Muscle of leg (tissue), 11 donors: ENCODE measurements around the gene RRAGA. TPM values are rescaled to one million over a fixed set of nuclear protein-coding genes. Genes with fewer than 3 reads are reported as not detected.

ENCODE experiments used
- DNase-seq: peaks from one replicate; pipeline ENCODE4 v3.0.0; 2013
- H3K27ac ChIP-seq: one replicate; pipeline ENCODE4 v1.5.1; 2013; ENCODE audit warnings: mild to moderate bottlenecking, low read length, control low read depth
- H3K27me3 ChIP-seq: one replicate; pipeline ENCODE4 v1.6.1; 2013; ENCODE audit warnings: low read length; ENCODE audit not compliant: control insufficient read depth, insufficient read depth
- H3K36me3 ChIP-seq: one replicate; pipeline ENCODE4 v1.6.1; 2013; ENCODE audit warnings: low read length; ENCODE audit not compliant: control insufficient read depth, insufficient read depth
- H3K4me1 ChIP-seq: one replicate; pipeline ENCODE4 v1.6.1; 2013; ENCODE audit warnings: low read length; ENCODE audit not compliant: control insufficient read depth, insufficient read depth
- H3K4me3 ChIP-seq: one replicate; pipeline ENCODE4 v1.5.1; 2013; ENCODE audit warnings: low read length, control low read depth
- H3K9me3 ChIP-seq: replicated peaks from 2 replicates; pipeline ENCODE4 v1.6.1; 2013; ENCODE audit warnings: low read depth, low read length; ENCODE audit not compliant: control insufficient read depth
- WGBS: methylation state at CpG from one replicate; pipeline ENCODE4 v1.1.5; 2013; ENCODE audit warnings: missing lambda C conversion rate; ENCODE audit not compliant: insufficient coverage; 5-methylcytosine and 5-hydroxymethylcytosine counted together
- polyA plus RNA-seq, 8 donors: library from polyadenylated mRNA; unstranded; fragments of 120-200 nt; gene quantifications; one replicate each; pipeline versions ENCODE4 v1.2.1 to v1.2.3, GENCODE V29; 2013; ENCODE audit warnings: inconsistent platforms in 1 of 8, low replicate concordance in 1 of 8; ENCODE audit not compliant: insufficient read length in 8 of 8, insufficient read depth in 1 of 8
- total RNA-seq: library from RNA; stranded (reverse); fragments of 120-200 nt; gene quantifications from one replicate; pipeline ENCODE4 v1.2.4, GENCODE V29; 2013

The RRAGA gene
- total and polyA plus RNA-seq, 9 donors, result 26.6 to 90.2 (median 83.4) TPM

DNA sequence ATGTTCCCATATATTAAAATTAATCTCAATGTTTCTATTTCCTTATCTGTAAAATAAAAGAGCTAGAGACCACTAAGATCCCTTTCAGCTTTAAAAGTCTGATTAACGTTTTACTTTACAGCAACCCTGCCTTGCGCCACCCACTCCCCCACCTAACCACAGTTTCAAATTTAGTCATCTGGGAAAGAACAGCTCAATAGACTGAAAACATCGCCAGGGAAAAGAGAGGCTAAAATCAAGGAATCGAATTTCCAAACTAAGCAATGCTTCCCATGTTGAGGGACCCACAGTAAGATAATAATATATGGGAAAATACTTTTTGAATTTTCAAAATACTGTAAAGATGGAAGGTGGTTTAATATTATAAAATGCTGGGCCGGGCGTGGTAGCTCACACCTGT, 22.9 kb upstream of the RRAGA start:
- no peak for DNase-seq
- Histone ChIP-seq H3K27ac (no peak overlapping the region), H3K4me3 (no peak overlapping the region), H3K9me3 (no peaks in the 10 kb centered on the region), H3K27me3 (no peaks in the 10 kb centered on the region), H3K4me1 (no peaks in the 10 kb centered on the region), H3K36me3 (no peaks in the 10 kb centered on the region)
- WGBS, result 74% methylated on average over 2 of the region's 6 CpGs

DNA sequence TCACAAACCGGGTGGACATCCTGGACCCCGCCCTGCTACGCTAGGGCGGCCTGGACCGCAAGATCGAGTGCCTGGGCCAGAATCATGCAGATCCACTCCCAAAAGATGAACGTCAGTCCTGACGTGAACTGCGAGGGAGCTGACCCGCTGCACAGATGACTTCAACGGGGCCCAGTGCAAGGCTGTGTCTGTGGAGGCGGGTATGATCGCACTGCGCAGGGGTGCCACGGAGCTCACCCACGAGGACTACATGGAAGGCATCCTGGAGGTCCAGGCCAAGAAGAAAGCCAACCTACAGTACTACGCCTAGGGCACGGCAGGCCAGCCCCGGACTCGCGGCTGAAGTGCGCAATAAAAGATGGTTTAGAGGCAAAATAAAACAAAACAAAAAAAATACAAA, 21.4 kb upstream of the RRAGA start:
- H3K4me3 ChIP-seq, result no peak overlapping the region
- no peaks in the 10 kb centered on the region for H3K36me3 ChIP-seq
- H3K9me3 ChIP-seq, result no peaks in the 10 kb centered on the region
- WGBS, result 93% methylated on average over 16 of the region's 22 CpGs
- H3K27ac ChIP-seq, result no peak overlapping the region
- peaks cover 5% of the 10 kb centered on the region for H3K27me3 ChIP-seq
- no peak for DNase-seq
- H3K4me1 ChIP-seq, result peaks cover 5% of the 10 kb centered on the region

DNA sequence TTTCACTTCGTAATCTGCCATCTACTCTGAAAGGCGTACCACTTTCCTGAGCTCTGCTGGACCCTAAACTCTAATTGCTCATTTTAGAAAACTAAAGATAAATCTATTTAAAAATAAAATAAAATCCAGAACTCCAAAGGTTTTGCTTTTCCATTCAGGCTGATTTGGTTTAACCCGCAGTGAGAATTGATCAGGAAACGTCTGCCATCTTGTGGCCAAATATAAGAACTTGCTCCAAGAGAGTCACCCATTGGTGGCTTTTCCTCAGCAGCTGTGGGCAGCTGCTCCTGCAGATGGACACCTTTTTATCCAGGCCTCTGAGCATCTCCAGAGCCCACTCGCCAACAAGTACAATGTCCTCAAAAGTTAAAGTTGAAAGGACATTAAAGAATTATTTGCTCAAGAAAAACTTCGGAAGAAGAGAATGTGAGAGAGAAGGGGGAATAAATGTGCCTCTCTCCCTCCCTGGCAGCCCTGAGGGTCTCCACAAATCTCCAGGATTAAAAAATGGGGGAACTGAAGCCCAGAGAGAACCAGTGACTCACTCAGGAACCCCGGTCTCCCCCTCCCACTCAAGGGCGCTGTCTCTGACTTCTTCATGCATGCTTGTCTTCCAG, 20.3 kb upstream of the RRAGA start:
- 0% methylated on average over 2 of the region's 8 CpGs for WGBS

DNA sequence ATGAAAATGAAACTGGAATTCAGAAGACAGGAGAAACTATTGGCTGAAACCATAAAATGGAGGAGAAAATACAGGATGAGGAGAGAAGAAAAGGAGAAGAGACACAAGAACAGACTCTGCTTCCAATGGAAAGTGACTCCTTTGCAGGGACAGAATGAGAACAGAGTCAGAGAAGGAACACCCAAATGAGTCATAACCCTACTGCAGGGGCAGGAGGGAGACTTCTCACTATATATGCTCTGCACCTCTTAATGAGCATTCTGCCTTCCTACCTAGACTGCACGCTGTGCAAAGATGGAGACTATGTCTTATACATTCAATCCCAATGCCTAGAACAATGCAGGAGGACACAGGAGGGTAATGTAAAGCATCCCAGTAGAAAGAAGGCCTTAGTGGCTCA, 18.3 kb upstream of the RRAGA start:
- Histone ChIP-seq H3K9me3 (no peaks in the 10 kb centered on the region), H3K27me3 (peaks cover 6% of the 10 kb centered on the region), H3K4me3 (no peak overlapping the region), H3K27ac (no peak overlapping the region), H3K36me3 (no peaks in the 10 kb centered on the region), H3K4me1 (peaks cover 6% of the 10 kb centered on the region)
- WGBS, result no CpG with 5 or more reads among the region's 1 CpG
- DNase-seq, result no peak

More for the DNA sequence above, 20.3 kb upstream of the RRAGA start:
- Histone ChIP-seq H3K27me3 (peaks cover 6% of the 10 kb centered on the region), H3K4me1 (peaks cover 6% of the 10 kb centered on the region), H3K36me3 (no peaks in the 10 kb centered on the region), H3K4me3 (no peak overlapping the region), H3K27ac (no peak overlapping the region), H3K9me3 (no peaks in the 10 kb centered on the region)
- DNase-seq, result peak; percentile 88

DNA sequence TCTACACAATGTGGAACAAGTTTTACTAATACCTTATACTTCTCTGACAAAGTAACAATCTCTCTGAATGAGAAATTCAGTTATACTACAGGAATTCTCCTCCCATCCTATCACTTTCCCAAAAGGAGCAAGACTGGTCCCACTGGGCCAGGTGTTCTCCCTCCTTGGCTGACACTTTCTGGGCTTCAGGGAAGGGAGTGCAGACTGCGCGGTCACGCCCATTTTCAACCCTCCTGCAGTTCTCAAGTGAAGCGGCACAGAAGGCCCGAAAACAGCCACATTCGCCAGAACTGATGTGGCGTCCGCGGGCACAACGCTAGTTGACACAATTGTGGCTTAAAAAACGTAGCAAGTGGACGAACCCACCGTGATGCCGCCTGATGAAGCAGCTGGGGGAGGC, 16.8 kb upstream of the RRAGA start:
- no peak for DNase-seq
- Histone ChIP-seq H3K36me3 (no peaks in the 10 kb centered on the region), H3K9me3 (no peaks in the 10 kb centered on the region), H3K4me1 (peaks cover 6% of the 10 kb centered on the region), H3K27me3 (peaks cover 6% of the 10 kb centered on the region), H3K27ac (no peak overlapping the region), H3K4me3 (no peak overlapping the region)
- WGBS, result 63% methylated on average over 14 of the region's 14 CpGs

DNA sequence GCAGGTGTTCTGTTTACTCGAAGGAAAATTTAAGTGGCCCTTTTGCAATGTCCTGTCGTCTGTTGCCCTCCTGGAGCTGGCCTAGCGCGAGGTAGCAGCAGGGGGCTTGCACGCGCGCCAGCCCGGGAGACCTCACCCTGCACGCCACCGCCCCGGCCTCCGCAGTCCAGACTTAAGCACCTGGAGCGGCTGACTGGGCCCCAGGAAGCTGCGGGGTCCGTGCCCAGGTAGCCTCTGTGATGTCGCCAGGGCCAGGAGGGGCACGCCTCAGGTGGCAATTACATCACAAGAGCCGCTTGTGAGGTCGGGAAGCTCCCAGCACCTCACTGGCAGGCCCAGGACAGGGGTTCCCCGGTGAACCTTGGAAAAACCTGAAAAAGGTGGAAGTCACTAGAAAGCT, 16.2 kb upstream of the RRAGA start, which contains the start of gene SAXO1:
Gene SAXO1 (minus strand): TSS at position 195 of the 400 bp plus-strand sequence. CDS start 301 bp downstream, outside the sequence.
- Histone ChIP-seq H3K4me1 (peaks cover 6% of the 10 kb centered on the region), H3K27me3 (peaks cover 6% of the 10 kb centered on the region), H3K36me3 (no peaks in the 10 kb centered on the region), H3K27ac (no peak within 1 kb of the TSS), H3K9me3 (no peaks in the 10 kb centered on the region), H3K4me3 (no peak within 1 kb of the TSS)
- WGBS, result 71% methylated on average over 20 of the region's 20 CpGs
- no peak for DNase-seq

DNA sequence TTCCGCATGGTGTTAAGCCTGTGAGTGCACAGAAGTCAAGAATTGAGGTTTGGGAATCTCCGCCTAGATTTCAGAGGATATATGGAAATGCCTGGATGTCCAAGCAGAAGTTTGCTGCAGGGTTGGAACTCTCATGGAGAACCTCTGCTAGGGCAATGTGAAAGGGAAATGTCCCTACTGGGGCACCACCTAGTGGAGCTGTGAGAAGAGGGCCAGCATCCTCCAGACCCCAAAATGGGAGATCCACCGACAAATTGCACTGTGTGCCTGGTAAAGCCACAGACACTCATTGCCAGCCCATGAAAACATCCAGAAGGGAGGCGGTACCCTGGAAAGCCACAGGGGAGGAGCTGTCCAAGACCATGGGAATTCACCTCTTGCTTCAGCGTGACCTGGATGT, 12.6 kb upstream of the RRAGA start:
- 97% methylated on average over 4 of the region's 5 CpGs for WGBS
- Histone ChIP-seq H3K27me3 (peaks cover 6% of the 10 kb centered on the region), H3K4me1 (peaks cover 6% of the 10 kb centered on the region), H3K27ac (no peak overlapping the region), H3K36me3 (no peaks in the 10 kb centered on the region), H3K9me3 (no peaks in the 10 kb centered on the region), H3K4me3 (no peak overlapping the region)
- DNase-seq, result no peak

DNA sequence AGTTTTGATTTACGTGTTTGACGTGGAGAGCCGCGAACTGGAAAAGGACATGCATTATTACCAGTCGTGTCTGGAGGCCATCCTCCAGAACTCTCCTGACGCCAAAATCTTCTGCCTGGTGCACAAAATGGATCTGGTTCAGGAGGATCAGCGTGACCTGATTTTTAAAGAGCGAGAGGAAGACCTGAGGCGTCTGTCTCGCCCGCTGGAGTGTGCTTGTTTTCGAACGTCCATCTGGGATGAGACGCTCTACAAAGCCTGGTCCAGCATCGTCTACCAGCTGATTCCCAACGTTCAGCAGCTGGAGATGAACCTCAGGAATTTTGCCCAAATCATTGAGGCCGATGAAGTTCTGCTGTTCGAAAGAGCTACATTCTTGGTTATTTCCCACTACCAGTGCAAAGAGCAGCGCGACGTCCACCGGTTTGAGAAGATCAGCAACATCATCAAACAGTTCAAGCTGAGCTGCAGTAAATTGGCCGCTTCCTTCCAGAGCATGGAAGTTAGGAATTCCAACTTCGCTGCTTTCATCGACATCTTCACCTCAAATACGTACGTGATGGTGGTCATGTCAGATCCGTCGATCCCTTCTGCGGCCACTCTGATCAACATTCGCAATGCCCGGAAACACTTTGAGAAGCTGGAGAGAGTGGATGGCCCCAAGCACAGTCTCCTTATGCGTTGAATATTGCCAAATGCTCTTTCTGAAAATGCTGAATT, 850 bp downstream of the RRAGA start:
- no peaks in the 10 kb centered on the region for H3K9me3 ChIP-seq
- H3K36me3 ChIP-seq, result peaks cover 7% of the 10 kb centered on the region
- under 1% methylated on average over 25 of the region's 33 CpGs for WGBS
- peak overlapping the region; percentile 99 for H3K27ac ChIP-seq
- peaks cover 16% of the 10 kb centered on the region for H3K4me1 ChIP-seq
- peak overlapping the region; percentile 90 for H3K4me3 ChIP-seq
- DNase-seq, result peak; percentile 61
- no peaks in the 10 kb centered on the region for H3K27me3 ChIP-seq

DNA sequence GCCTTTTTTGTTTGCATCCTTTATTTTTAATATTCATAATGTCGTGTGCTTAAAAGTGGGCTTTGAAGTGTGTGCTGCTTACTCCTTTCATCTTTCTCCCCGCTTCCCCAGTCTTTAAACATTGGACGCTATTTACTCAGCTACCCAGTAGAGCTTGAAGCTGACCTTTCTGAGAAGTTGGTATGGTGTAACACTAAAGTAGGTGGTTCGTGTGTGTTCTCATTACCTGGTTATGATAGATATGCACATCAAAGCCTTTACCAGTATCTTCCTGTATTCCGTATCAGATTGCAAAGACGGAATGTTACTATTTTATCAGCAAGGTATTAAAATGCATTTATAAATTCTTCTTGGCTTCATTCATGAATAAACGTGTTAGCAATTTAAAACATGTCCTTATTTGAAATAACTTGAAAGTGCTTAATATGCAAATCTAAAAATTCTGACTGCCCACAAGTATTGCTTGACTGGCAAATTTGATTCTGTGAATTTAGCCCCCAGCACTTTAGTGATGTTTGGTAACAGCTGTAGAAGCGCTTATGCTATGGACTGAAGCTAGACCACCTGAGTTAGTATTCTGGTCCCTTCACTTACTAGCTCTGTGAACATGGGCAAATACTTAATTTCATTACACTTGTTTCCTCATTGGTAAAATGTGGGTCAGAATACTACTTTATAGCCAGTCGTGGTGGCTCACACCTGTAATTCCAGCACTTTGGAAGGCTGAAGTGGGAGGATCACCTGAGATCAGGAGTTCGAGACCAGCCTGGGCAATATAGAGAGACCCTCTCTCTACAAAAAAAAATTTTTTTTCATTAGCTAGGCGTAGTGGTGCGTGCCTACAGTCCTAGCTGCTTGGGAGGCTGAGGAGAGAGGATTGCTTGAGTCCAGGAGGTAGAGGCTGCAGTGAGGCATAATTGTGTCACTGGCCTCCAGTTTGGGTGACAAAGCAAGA, 1.7 kb downstream of the RRAGA start:
- H3K4me1 ChIP-seq, result peaks cover 16% of the 10 kb centered on the region
- no peaks in the 10 kb centered on the region for H3K9me3 ChIP-seq

DNA sequence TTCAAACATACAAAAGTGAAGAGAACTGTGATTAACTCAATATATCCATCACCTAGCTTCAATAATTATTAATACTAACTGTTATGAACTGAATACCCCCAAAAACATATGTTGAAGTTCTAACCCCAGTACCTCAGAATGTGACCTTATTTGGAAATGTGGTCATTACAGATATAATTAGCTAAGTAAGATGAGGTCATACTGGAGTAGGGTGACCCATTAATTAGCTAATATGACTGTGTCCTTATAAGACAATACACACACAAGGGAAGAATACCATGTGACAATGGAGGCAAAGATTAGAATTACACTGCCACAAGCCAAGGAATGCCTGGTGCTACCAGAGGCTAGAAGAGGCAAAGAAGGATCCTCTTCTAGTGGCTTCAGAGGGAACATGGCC, 7.8 kb downstream of the RRAGA start:
- Histone ChIP-seq H3K36me3 (peaks cover 18% of the 10 kb centered on the region), H3K4me3 (no peak overlapping the region), H3K27me3 (no peaks in the 10 kb centered on the region), H3K9me3 (no peaks in the 10 kb centered on the region), H3K4me1 (no peaks in the 10 kb centered on the region), H3K27ac (no peak overlapping the region)
- DNase-seq, result no peak

More for the DNA sequence above, 1.7 kb downstream of the RRAGA start:
- peak overlapping the region; percentile 90 for H3K4me3 ChIP-seq
- no peak overlapping the region for H3K27ac ChIP-seq
- no peak for DNase-seq
- WGBS, result no CpG with 5 or more reads among the region's 12 CpGs
- peaks cover 7% of the 10 kb centered on the region for H3K36me3 ChIP-seq
- H3K27me3 ChIP-seq, result no peaks in the 10 kb centered on the region
